GM21447 (cell line): ENCODE data around the gene ANKRD63.

Source experiments
- ATAC-seq: cut with Tn5 transposase; IDR thresholded peaks from one replicate; pipeline ENCODE4 v1.9.1; 2021; ENCODE audit not compliant: unreplicated experiment

Gene ANKRD63

GRCh38 chr15:40243126-40243810, 39.6 kb downstream of the ANKRD63 start:
- no peak for ATAC-seq

GRCh38 chr15:40242601-40243000, 40.3 kb downstream of the ANKRD63 start:
- no peak for ATAC-seq

GRCh38 chr15:40242213-40242599, 40.7 kb downstream of the ANKRD63 start:
- ATAC-seq = no peak

- ATAC-seq = no peak
Observed at GRCh38 chr15:40241269-40242212, 41.3 kb downstream of the ANKRD63 start.

- no peak for ATAC-seq
Observed at GRCh38 chr15:40240619-40241221, 42.1 kb downstream of the ANKRD63 start.

GRCh38 chr15:40239693-40240618, 42.9 kb downstream of the ANKRD63 start:
- no peak for ATAC-seq

GRCh38 chr15:40239404-40239692, 43.5 kb downstream of the ANKRD63 start:
- no peak for ATAC-seq

GRCh38 chr15:40238532-40239403, 44.1 kb downstream of the ANKRD63 start, which contains the start of gene PAK6:
TSS of gene PAK6 (plus strand) at chr15:40239063. CDS start at chr15:40264786, 25,723 bp downstream.
- ATAC-seq = no peak

- no peak for ATAC-seq
Observed at GRCh38 chr15:40235201-40235885, 47.5 kb downstream of the ANKRD63 start.

- no peak for ATAC-seq
Observed at GRCh38 chr15:40234783-40235182, 48.1 kb downstream of the ANKRD63 start.

GRCh38 chr15:40233727-40234577, 48.9 kb downstream of the ANKRD63 start:
- no peak for ATAC-seq

- no peak for ATAC-seq
Observed at GRCh38 chr15:40232625-40233070, 50.2 kb downstream of the ANKRD63 start.
